ENCODE data around the gene ST6GAL1.
A peak's percentile ranks its signal among the peaks of the same experiment; 100 is the strongest.
"Not testable (repeated sequence)": the region's sequence is repeated elsewhere in the genome, so short reads cannot be mapped to it uniquely, and the experiment has no call there.

Gene ST6GAL1

DNA sequence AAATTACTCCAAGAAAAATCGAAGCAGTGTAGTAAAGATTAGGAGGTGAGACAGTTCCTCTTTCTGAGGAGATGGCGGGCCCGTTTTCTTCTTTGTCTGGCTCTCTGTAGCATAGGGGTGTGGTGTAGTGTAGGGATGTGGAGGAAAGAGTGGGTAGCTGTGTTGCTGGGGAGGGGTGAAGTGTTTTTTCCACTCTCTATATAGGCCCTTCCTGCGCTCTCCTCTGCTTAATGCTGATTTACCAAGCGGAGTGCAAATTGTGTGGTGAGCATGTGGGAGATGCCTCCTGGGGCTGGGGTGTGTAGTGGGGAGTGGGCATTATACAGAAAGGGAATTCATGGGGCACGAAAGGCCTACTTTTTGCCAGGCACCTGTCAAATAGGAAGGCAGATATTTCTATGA lies 94.9 kb downstream of the ST6GAL1 start:
- DNase-seq: no peak

DNA sequence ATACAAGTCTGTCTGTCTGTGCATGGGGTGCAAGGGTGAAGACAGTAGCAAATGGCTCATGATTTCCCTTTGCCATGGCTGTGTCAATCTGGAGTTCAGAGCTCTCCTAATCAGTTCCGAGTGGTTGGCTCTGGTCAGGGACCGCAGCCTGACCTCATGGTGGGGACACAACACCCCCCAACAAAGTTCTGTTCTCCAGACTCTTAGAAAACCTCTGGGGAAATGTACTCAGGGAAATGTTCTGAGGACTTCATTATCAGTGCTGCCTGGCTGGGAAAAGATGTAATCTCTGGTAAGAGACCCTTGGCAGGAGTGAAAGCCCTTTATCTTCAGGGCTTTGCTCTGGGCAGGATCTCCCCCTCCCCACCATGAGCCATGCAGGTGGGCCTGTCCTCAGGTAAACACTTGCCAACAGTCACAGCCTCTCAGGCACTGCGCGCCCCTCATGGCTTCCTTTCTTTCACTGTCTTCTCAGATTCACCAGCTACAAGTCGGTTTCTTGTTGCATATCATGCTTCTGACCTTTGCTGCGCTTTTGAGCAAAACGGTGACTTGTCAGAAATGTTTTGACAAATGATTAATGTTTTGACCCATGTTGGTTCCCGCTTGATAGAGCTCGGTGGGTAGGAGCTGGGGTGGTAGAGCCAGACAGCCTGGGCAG lies 95.5 kb downstream of the ST6GAL1 start:
- DNase-seq: no peak

DNA sequence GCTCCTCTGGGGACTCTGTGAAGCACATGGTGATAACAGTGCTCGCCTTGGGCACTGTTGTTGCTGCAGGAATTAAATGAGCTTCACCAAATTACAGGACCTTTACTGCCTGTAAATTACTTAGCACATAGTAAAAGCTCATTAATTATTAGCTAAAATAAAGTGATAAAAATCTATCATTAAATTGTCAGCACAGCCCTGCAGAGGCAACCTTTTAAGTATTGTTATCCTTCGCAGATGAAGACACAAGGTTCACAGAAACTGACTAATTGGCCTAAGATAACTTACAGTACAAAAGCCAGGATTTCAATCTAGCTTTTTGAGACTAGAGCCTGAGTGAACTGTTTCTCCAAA lies 96.0 kb downstream of the ST6GAL1 start:
- no peak for DNase-seq

DNA sequence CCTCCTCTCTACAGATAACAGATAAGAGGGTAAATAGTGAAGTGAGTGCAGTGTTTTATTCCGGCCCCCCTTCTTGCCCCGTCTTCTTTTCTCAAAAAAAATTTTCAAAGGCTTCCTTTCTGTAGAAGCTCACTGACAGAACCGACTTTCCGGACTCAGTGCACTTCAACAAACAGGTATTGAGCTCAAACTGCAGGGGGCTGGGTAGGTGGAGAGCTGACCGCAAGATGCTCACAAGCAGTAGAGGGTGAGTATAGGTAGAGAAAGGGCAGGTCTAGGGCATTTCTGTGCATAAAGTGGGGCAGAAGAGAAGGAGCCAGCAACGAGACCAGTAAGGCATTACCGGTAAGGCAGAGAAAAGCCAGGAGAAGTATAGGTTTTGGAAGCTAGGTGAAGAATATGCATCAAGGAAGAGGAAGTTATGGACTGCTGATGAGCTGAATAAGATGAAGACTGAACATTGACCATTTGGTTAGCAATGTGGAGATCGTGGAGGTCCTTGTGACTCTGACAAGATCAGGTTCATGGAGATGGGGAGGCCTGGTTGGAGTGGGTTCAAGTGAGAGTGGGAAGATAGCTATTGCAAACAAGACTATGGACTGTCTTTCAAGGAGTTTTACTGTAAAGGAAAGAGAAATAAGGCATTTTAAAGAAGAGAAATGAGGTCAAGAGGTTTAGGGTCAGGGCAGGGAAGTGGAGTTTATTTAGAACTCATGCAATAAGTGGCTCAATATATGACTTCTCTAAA lies 97.4 kb downstream of the ST6GAL1 start:
- DNase-seq: no peak

DNA sequence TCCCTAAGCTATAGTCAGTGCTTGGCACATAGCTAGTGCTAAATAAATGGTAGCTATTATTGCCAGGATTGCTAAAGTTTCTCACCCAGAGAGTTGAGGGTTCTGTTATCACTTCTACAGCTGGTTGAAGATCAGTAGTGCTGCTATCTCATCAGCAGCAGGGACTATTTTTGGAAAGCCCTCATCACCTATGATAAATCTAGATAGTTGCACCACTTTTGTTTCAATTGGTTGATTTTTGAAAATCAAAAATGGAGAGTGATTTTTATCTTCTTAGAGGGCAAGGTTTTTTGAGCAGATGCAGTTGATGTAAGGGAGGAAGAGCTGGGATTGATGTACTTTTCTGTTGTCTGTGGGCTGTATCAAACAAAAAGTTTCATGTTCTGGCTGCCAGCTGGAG lies 101.6 kb downstream of the ST6GAL1 start:
- no peak for DNase-seq

DNA sequence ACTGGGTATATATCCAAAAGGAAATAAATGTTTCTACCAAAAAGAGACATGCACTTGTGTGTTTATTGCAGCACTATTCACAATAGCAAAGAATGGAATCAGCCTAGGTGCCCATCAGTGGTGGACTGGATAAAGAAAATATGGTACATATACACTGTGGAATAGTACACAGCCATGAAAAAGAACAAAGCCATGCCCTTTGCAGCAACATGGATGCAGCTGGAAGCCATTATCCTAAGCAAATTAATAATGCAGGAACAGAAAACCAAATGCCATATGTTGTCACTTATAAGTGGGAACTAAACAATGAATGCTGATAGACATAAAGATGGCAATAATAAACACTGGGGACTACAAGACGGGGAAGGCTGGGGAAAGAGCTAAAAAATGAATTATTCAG lies 106.1 kb downstream of the ST6GAL1 start:
- no peak for DNase-seq

DNA sequence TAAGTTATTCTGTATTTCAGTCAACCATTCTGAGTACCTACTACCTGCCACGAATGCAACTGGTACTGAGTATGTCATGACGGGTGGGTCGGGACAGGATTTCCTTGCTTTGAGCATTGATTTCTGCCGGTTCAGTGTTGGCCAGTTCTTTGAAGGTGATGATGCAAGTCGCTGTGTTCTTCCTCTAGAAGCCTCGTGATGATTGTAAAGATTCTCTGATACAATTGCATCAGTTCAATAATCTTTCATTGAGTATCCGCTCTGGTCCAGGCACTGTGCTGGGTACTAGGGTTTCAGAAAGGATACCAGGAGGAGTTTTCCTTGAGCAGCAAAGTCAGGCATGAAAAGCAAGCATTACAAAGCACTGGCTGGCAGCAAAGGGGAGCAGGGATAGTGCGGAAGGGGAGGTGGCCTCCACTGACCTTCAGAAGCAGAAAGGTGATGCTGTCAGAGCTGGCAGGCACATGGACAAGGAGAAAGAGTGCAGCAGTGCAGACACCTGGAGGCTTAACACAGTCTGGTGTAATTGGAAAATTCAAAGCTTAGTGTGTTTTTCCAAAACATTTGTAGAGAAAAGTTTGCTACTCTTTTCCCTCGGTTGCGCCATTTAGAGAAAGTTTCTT lies 108.9 kb downstream of the ST6GAL1 start:
- DNase-seq: no peak

DNA sequence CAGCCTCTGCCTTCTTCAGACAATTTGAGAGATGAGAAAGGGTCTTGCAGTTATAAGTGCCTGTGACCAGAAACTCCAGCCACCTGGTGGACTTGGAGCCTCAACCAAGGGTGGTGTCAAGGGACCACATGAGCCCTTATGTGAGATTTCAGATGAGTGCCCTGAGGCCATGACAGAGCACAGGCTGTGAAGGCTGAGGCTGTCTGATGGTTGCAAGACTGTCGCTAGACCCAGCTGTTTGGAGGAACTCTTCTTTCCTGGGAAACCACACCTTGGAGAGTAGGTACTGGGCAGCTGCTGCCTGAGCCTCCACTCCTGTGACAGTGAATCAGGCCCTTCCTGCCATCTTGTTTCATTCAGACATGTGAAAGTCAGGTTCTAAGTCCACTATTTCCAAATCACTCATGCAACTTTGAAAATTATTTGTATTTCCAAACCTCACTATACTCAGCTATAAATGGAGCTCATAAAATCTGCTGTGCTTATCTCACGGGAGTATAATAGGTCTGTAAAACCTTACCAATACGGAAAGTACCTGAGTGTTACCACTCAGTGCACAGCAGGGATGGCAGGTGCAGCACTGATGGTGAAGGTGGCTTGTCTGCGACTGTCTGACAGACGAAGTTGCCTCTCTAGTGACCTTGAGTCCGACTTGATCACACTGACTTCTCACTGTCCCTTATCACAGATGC lies 109.5 kb downstream of the ST6GAL1 start:
- no peak for DNase-seq

DNA sequence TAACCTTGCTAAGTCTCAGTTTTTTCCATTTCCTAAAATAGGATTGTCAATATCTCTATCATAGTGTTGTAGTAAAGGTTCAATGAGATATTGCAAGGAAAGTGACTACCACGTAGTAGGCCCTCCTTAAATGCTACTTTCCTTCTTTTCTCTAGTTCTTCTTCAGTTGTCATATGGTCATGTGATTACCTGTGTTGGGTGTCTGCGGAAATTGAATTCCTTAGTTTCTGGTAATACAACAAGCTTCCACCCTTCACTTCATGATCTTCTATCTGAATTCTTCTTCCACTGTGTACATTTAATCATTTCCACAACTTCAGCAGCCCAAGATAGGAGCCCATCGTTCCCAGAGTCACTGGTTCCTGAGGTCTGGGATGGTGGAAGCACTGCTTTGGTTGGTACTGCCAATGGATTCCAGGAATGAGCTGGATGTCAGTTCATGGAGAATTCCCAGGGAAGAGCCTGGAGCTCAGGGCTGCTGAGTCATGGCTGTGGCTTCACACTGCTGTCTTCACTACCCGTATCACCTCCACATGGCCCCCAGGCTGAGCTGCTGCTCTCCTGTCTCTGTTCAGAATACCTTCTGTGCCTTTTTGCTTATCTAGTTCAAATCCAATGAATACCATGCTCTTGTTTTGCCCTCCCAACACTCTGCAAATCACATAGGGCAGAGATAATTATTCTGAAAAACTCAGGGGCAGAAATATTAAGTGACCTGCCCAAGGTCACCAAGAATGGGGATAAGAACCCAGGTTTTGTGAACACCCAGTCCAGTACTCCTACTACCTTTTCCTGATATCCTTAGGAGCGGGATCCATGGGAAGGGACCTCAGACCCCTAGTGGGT lies 110.4 kb downstream of the ST6GAL1 start:
- no peak for DNase-seq

DNA sequence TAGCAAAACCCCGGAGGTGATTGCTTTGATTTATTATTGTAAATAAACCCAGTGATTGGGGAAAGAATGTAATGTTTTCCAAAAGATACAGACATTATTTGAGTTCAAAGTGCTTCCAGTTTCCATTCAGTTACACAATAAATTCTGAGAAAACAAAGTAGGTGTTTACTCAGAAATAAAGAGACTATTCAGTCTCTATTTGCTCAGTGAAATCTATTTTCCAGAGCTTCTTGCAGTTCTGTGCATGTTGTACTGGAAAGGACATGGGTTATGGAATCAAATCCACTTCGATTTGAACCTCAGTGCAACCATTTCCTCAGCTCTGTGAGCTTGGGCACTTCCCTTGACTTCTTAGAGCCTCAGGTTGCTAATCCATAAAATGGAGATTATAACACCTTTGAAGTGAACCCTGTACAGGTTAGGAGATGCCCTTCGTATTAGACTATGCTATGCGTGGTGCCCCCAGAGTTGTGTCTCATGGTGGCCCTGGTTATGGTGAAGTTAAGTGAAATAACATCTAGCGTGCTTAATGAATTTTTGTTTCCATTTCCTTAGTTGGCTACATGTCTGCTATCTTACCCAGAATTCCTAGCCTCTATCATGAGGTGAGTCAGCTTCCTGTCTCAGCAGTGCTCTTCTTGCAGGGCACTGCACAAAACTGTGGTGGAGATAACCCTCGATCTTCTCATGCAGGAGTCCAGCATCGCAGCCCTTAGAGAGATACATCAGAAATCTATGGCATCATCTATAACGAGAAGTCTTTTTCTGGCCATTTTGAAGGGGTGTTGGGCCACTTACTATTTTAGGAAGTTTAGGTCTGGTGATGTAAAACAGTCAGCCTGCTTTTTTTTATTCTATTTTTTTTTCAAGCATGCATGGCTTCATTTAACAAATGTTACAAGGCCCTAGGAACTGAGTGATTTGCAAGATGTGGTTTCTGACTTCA lies 111.3 kb downstream of the ST6GAL1 start:
- peak in 1 of 2 donors; percentile 85 for DNase-seq

DNA sequence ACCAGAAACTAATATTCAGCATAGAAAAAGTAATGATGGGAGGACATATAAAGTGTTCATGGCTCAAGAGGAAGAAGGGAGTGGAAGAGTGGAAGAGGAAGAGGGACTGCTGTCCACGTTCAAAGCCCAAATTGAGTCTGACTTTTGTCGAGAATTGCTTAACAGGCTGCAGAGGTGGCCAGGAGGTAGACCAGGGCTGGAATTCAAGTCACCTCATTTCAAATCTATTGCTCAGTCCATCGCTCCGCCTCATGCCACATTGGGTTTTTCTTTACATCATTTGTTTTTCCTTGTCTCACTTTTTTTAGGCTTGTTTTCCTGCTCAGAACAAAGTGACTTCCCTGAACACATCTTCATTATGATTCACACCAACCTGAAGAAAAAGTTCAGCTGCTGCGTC lies 112.0 kb downstream of the ST6GAL1 start:
- no peak for DNase-seq

DNA sequence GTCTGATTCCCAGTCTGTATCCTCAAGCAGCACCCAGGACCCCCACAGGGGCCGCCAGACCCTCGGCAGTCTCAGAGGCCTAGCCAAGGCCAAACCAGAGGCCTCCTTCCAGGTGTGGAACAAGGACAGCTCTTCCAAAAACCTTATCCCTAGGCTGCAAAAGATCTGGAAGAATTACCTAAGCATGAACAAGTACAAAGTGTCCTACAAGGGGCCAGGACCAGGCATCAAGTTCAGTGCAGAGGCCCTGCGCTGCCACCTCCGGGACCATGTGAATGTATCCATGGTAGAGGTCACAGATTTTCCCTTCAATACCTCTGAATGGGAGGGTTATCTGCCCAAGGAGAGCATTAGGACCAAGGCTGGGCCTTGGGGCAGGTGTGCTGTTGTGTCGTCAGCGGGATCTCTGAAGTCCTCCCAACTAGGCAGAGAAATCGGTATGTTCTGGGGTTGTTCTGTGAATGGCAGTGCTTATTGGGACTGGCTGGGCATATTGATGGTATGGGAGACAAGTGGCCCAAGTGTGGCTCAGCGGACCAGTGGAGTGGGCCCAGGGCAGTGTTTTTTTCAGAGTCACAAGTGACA lies 112.6 kb downstream of the ST6GAL1 start:
- no peak for DNase-seq

DNA sequence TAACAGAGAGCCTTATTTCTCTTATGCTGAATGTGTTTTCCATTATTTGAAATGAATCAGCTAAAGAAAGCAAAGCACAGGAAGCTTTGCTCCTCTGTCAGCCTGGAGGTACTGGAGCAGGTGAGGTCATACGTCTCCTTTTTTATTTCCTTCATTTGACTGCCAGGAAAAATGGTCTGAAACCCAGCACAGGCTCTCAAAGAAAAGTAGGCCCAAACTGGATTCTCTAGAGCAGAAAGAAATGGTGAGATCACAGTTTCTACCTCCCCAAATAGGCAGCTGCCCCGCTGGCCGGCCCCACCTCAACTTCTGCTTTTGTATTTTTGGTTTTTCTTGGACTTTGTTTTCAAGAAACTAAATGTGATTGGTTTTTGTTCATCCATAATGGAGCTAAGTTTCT lies 113.9 kb downstream of the ST6GAL1 start:
- DNase-seq: peak in 1 of 2 donors; percentile 50

DNA sequence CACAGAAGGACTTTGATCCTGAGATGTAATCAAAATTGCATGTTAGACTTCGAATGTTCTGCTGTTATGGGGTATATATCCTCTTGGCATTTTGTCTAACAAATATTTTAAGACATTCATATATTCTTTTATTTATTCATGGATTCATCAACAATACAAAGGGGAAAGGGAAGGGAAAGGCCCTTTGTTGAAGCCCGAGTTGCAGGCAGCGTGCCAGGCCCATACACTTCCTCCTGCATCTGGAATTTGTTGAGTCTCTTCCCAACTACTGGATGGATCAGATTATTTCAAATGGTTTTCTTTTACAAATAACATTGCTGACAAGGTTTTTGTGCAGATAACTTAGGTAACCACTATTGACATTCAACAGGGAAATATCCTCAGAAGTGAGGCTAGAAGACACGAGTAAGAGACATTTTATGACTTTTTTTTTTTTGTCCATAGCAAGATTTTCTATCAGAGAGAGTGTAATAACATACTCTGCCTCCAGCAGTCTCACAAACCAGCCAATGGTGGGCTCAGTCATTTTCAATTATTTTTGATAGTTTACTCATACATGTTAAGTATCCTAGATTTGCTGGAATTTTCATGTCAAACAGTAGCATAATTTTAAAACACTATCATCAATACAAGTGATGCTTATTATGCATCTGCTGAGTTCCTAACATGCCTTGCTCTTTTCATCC lies 114.7 kb downstream of the ST6GAL1 start:
- no peak for DNase-seq

DNA sequence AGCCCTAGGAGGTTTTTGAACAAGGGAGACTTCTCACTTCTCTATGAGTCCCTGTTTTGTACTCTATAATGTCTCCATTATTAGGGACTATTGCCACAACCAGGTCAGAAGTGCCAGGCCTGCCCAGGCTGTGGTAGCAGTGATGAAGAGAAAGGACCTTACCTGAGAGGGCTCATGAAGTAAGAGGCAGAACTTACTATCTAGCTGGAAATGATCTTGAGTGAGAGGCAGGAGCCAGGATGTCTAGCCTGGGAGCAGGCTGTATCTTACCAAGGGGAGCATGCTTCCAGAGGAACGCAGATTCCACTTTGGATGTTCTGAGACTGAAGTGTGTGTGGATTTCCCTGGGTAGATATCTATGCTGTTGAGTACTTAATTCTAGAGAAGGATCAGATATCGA lies 115.7 kb downstream of the ST6GAL1 start:
- no peak for DNase-seq

DNA sequence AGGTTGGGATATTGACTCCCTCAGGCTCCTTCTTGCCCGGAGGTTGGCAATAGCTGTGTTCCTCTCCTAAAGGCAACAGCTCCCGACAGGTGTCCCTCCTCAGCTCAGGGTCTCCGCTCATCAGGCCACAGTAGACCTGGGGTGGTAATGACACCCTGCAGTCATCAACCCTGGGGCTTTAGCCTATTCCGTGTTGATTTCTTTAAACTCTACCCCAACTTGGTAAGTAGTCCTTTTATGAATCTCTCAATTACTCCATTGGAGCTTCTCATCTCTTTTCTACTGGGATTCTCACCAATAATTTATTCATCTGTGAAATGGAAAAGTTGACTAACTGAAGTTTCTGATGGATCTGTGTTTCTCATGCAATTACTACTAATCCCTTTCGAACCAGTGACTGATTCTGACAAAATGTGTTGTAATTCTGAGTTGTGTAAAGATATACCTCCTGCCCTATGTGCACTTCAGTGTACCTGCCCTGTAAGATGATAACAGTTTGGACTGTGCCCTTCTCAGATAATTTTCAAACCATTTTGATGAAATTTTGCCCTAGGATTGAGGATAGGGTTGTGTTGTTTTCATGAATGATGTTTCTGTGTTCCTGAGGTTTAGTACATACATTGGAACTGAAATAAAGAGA lies 119.3 kb downstream of the ST6GAL1 start:
- DNase-seq: no peak

DNA sequence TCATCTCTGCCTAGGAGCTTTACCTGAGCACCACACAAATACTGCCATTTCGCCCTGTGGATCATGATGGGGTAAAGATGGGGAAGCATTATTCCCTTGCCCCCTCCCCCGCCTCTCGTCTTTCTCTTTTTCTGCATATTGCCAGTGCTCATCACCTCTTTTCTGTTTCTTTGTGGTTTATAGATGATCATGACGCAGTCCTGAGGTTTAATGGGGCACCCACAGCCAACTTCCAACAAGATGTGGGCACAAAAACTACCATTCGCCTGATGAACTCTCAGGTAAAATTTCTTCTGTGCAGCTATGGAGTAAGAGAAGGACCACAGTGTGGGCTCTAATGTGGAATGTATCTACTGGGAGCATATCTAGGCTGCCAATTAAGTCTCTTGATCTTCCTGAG lies 120.7 kb downstream of the ST6GAL1 start:
- no peak for DNase-seq

DNA sequence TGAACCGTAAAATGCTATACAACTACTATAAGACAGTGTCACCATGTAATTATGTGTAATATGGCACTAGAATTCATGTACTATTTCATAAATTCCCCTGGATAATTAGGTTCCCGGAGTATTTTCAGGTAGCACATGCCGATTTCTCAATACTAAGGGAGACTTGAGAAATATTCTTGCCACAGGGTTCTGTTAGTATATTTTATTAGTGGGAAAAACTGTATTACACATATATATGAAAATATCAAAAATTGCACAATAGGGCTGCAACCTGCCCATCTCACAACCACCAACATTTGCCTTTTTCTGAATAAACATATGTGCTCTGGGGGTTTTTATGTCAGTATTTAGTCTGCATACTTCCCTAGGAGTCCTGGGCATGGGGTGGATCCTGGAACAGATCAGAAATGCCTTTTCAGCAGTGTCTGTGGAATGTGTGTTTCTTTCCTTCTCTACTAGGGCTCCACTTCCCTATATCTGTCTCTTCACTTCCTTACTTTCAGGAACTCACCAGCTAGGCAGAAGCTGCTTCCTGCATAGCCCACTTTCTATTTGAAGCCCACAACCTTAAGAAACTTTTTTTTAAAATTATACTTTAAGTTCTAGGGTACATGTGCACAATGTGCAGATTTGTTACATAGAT lies 121.5 kb downstream of the ST6GAL1 start:
- DNase-seq: no peak

DNA sequence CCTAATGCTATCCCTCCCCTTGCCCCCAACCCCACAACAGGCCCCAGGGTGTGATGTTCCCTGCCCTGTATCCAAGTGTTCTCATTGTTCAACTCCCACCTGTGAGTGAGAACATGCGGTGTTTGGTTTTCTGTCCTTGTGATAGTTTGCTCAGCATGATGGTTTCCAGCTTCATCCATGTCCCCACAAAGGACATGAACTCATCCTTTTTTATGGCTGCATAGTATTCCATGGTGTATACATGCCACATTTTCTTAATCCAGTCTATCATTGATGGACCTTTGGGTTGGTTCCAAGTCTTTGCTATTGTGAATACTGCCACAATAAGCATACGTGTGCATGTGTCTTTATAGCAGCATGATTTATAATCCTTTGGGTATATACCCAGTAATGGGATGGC lies 122.1 kb downstream of the ST6GAL1 start:
- not testable (repeated sequence) for DNase-seq

DNA sequence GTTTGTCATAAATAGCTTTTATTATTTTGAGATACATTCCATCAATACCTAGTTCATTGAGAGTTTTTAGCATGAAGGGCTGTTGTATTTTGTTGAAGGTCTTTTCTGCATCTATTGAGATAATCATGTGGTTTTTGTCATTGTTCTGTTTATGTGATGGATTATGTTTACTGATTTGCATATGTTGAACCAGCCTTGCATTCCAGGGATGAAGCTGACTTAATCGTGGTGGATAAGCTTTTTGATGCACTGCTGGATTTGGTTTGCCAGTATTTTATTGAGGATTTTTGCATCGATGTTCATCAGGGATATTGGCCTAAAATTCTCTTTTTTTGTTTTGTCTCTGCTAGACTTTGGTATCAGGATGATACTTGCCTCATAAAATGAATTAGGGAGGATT lies 124.1 kb downstream of the ST6GAL1 start:
- not testable (repeated sequence) for DNase-seq
